Measurements from ENCODE around the gene KCNH6.

The KCNH6 gene

GRCh38 chr17:63555500-63556156 lies 32.5 kb downstream of the KCNH6 start:
- ChIA-PET POLR2A (no interaction called here), CTCF (no interaction called here)
- no peak for DNase-seq (ENCODE audit: extremely low spot score)
- no peak for TF ChIP-seq CTCF (IDR thresholded peaks at IDR 0.05; ENCODE audit: control extremely low read depth, extremely low read depth, low read depth, missing control alignments)

- ChIA-PET POLR2A (interaction anchor here (0.5 kb wide), 1 partner anchor 60 kb away, joined by 7 read pairs; no protein-coding TSS in a partner anchor), CTCF (interaction anchor here (0.7 to 1.0 kb wide), 2 partner anchors 18 to 55 kb away, joined by 3 read pairs; no protein-coding TSS in a partner anchor)
- no peak for TF ChIP-seq CTCF (IDR thresholded peaks at IDR 0.05; ENCODE audit: control extremely low read depth, extremely low read depth, low read depth, missing control alignments)
- DNase-seq (ENCODE audit: extremely low spot score) = no peak
Observed at GRCh38 chr17:63557416-63557815, 34.3 kb downstream of the KCNH6 start.

- TF ChIP-seq CTCF (IDR thresholded peaks at IDR 0.05; ENCODE audit: control extremely low read depth, extremely low read depth, low read depth, missing control alignments) = no peak
- ChIA-PET CTCF (interaction anchor here (0.7 to 1.0 kb wide), 3 partner anchors 10 to 54 kb away, joined by 3 to 4 read pairs (median 3); no protein-coding TSS in a partner anchor), POLR2A (no interaction called here)
- no peak for DNase-seq (ENCODE audit: extremely low spot score)
Observed at GRCh38 chr17:63558441-63558840, 35.3 kb downstream of the KCNH6 start.

GRCh38 chr17:63561819-63562218 lies 38.7 kb downstream of the KCNH6 start:
- ChIA-PET CTCF (interaction anchor here (1.1 kb wide), 1 partner anchor 136 kb away, joined by 3 read pairs; no protein-coding TSS in a partner anchor), POLR2A (no interaction called here)
- no peak for DNase-seq (ENCODE audit: extremely low spot score)
- TF ChIP-seq CTCF (IDR thresholded peaks at IDR 0.05; ENCODE audit: control extremely low read depth, extremely low read depth, low read depth, missing control alignments) = no peak

GRCh38 chr17:63563339-63563738 lies 40.2 kb downstream of the KCNH6 start:
- ChIA-PET CTCF (interaction anchor here (1.0 kb wide), 1 partner anchor 48 kb away, joined by 4 read pairs; no protein-coding TSS in a partner anchor), POLR2A (no interaction called here)
- no peak for TF ChIP-seq CTCF (IDR thresholded peaks at IDR 0.05; ENCODE audit: control extremely low read depth, extremely low read depth, low read depth, missing control alignments)
- no peak for DNase-seq (ENCODE audit: extremely low spot score)

GRCh38 chr17:63564562-63564961 lies 41.4 kb downstream of the KCNH6 start:
- no peak for TF ChIP-seq CTCF (IDR thresholded peaks at IDR 0.05; ENCODE audit: control extremely low read depth, extremely low read depth, low read depth, missing control alignments)
- CTCF ChIA-PET = interaction anchor here (0.7 to 1.9 kb wide), 7 partner anchors 10 to 129 kb away, joined by 3 to 9 read pairs (median 3); no protein-coding TSS in a partner anchor
- DNase-seq (ENCODE audit: extremely low spot score) = no peak
- POLR2A ChIA-PET = interaction anchor here (0.8 kb wide), 1 partner anchor 11 kb away, joined by 3 read pairs; no protein-coding TSS in a partner anchor

Data from GM10248 (cell line).